GM23338 (cell line): Measurements from ENCODE around the gene NENF. TPM values are rescaled to one million over a fixed set of nuclear protein-coding genes. Genes with fewer than 3 reads are reported as not detected.
A peak's percentile ranks its signal among the peaks of the same experiment; 100 is the strongest.

ENCODE experiments used
- ATAC-seq: fragments of 200-7000 bp; cut with Tn5 transposase; 3 replicates; pipeline ENCODE4 v1.9.1; 2020
- DNase-seq: peaks from one replicate; pipeline ENCODE4 v3.0.0-alpha.2; 2015; ENCODE audit warnings: low spot score
- H2AFZ ChIP-seq: fragments of 200-600 bp; sonication (generic); 2 replicates; pipeline ENCODE4 v1.8.0; 2016; ENCODE audit warnings: antibody characterized with exemption, mild to moderate bottlenecking, moderate library complexity
- H3F3A ChIP-seq: fragments of 200-600 bp; sonication (generic); replicated peaks from 2 replicates; pipeline ENCODE4 v1.8.0; 2017; ENCODE audit warnings: antibody characterized with exemption, mixed run types, low read depth
- H3K27ac ChIP-seq: fragments of 200-600 bp; sonication (generic); 2 replicates; pipeline ENCODE4 v1.6.1; 2016; ENCODE audit warnings: low read depth
- H3K27me3 ChIP-seq: fragments of 200-600 bp; sonication (generic); 2 replicates; pipeline ENCODE4 v1.8.0; 2016; ENCODE audit warnings: mild to moderate bottlenecking, mixed run types, moderate library complexity; ENCODE audit not compliant: insufficient read depth
- H3K36me3 ChIP-seq: fragments of 200-600 bp; sonication (generic); 2 replicates; pipeline ENCODE4 v1.8.0; 2016; ENCODE audit warnings: mild to moderate bottlenecking; ENCODE audit not compliant: insufficient read depth
- H3K4me1 ChIP-seq: fragments of 200-600 bp; sonication (generic); 2 replicates; pipeline ENCODE4 v1.8.0; 2016; ENCODE audit warnings: mild to moderate bottlenecking, moderate library complexity; ENCODE audit not compliant: insufficient read depth
- H3K4me2 ChIP-seq: fragments of 200-600 bp; sonication (generic); 2 replicates; pipeline ENCODE4 v1.7.1; 2017; ENCODE audit warnings: mixed run types
- H3K4me3 ChIP-seq: fragments of 200-600 bp; sonication (generic); 2 replicates; pipeline ENCODE4 v1.6.1; 2016; ENCODE audit warnings: mixed run types
- H3K79me2 ChIP-seq: fragments of 200-600 bp; sonication (generic); replicated peaks from 2 replicates; pipeline ENCODE4 v1.8.0; 2017; ENCODE audit warnings: mild to moderate bottlenecking; ENCODE audit not compliant: insufficient read depth
- H3K9me2 ChIP-seq: fragments of 200-600 bp; sonication (generic); 2 replicates; pipeline ENCODE4 v1.8.0; 2017; ENCODE audit not compliant: insufficient read depth
- H4K20me1 ChIP-seq: fragments of 200-600 bp; sonication (generic); replicated peaks from 2 replicates; pipeline ENCODE4 v1.8.0; 2017; ENCODE audit warnings: mild to moderate bottlenecking; ENCODE audit not compliant: insufficient read depth
- H3K27ac Mint-ChIP-seq: 2 replicates; pipeline ENCODE4 v1.8.0; 2020; ENCODE audit warnings: inconsistent platforms, mild to moderate bottlenecking, moderate library complexity, mixed read lengths
- H3K27me3 Mint-ChIP-seq: 3 replicates; pipeline ENCODE4 v1.8.0; 2022; ENCODE audit warnings: low read depth, mild to moderate bottlenecking, moderate library complexity, mixed read lengths, inconsistent platforms; ENCODE audit not compliant: insufficient read depth, poor library complexity
- H3K36me3 Mint-ChIP-seq: 3 replicates; pipeline ENCODE4 v1.8.0; 2021; ENCODE audit warnings: low read depth, mild to moderate bottlenecking, inconsistent platforms, moderate library complexity, mixed read lengths
- H3K4me1 Mint-ChIP-seq: 3 replicates; pipeline ENCODE4 v1.8.0; 2020; ENCODE audit warnings: mild to moderate bottlenecking, inconsistent platforms, mixed read lengths
- H3K4me3 Mint-ChIP-seq: 3 replicates; pipeline ENCODE4 v1.8.0; 2021; ENCODE audit warnings: moderate library complexity, mild to moderate bottlenecking, inconsistent platforms, mixed read lengths
- H3K9me3 Mint-ChIP-seq: 3 replicates; pipeline ENCODE4 v1.8.0; 2020; ENCODE audit warnings: moderate library complexity, mild to moderate bottlenecking, inconsistent platforms, mixed read lengths
- CREB1 ChIP-seq: fragments of 250-450 bp; sonication (Bioruptor Pico); IDR thresholded peaks from 2 replicates; pipeline ENCODE4 v1.5.0; 2020; ENCODE audit warnings: low read depth, mild to moderate bottlenecking, moderate library complexity
- ETS1 ChIP-seq: IDR thresholded peaks from 2 replicates; pipeline ENCODE4 v1.6.1; 2016; ENCODE audit warnings: antibody characterized with exemption
- EZH2 ChIP-seq: fragments of 200-600 bp; sonication (generic); IDR thresholded peaks from one replicate; pipeline ENCODE4 v1.8.0; 2017; ENCODE audit warnings: antibody characterized with exemption, mild to moderate bottlenecking, low read depth; ENCODE audit not compliant: unreplicated experiment
- JUNB ChIP-seq: IDR thresholded peaks from one replicate; pipeline ENCODE4 v1.6.1; 2016; ENCODE audit warnings: antibody characterized with exemption; ENCODE audit not compliant: unreplicated experiment
- POLR2AphosphoS5 ChIP-seq: IDR thresholded peaks from 2 replicates; pipeline ENCODE4 v1.6.1; 2016; ENCODE audit warnings: antibody characterized with exemption, low read depth
- ZNF462 ChIP-seq: fragments of 250-450 bp; sonication (Bioruptor Pico); IDR thresholded peaks from 2 replicates; pipeline ENCODE4 v1.5.0; 2020; ENCODE audit warnings: mild to moderate bottlenecking, moderate library complexity
- polyA plus RNA-seq: library from polyadenylated mRNA; unstranded; fragments of >200 nt; fragmentation: Nextera tagmentation; extraction: Ambion mirVana; gene quantifications from 2 replicates; pipeline ENCODE4 v1.2.1, GENCODE V29; 2016
- total RNA-seq: library from RNA; depleted of rRNA; stranded (reverse); fragments of >200 nt; shearing (Covaris generic); gene quantifications from 2 replicates; pipeline ENCODE4 v1.2.3, GENCODE V29; 2014

Gene NENF
- total and polyA plus RNA-seq, 2 experiments from 2014 or later = 27.6 to 60.7 TPM

- peaks cover 10% of the 10 kb centered on the region; the same call in 1 of the 2 replicates for H3K36me3 ChIP-seq
- TF ChIP-seq POLR2AphosphoS5 (peak; percentile 99), EZH2 (no peak), ETS1 (peak; percentile 83), CREB1 (CRISPR knock-in tag) (peak; percentile 61; the same call in 1 of the 2 replicates), ZNF462 (CRISPR knock-in tag) (no peak), JUNB (no peak)
- peak within 1 kb of the TSS; percentile 79 for H3K4me3 ChIP-seq
- peaks cover 22% of the 10 kb centered on the region; the same call in 1 of the 2 replicates for H4K20me1 ChIP-seq
- H3K27ac Mint-ChIP-seq = peak within 1 kb of the TSS; percentile 95
- H3K27me3 Mint-ChIP-seq = peaks cover 13% of the 10 kb centered on the region
- peaks cover 28% of the 10 kb centered on the region for H3K79me2 ChIP-seq
- ATAC-seq (peak; percentile 93), DNase-seq (peak; percentile 98)
- H2AFZ ChIP-seq = peak within 1 kb of the TSS; percentile 96
- peak within 1 kb of the TSS; percentile 86 for H3K4me3 Mint-ChIP-seq
- no peaks in the 10 kb centered on the region for H3K9me2 ChIP-seq
- peaks cover 30% of the 10 kb centered on the region for H3K4me1 Mint-ChIP-seq
- H3K36me3 Mint-ChIP-seq = peaks cover 25% of the 10 kb centered on the region
- peaks cover 5% of the 10 kb centered on the region for H3K27me3 ChIP-seq
- peak within 1 kb of the TSS; percentile 96 for H3K4me2 ChIP-seq
- H3K27ac ChIP-seq = peak within 1 kb of the TSS; percentile 62; the same call in 1 of the 2 replicates
- H3K4me1 ChIP-seq = peaks cover 19% of the 10 kb centered on the region
- 0 out of 2 replicates have a peak, but pooled peaks cover 5% of the 10 kb centered on the region for H3F3A ChIP-seq
- no peaks in the 10 kb centered on the region; the same call in 2 of the 3 replicates for H3K9me3 Mint-ChIP-seq
Measured at GRCh38 chr1:212414328-212415106, 18.2 kb upstream of the NENF start, which contains the start of gene PACC1. PACC1 (minus strand) TSS chr1:212414886; CDS start chr1:212414757, 129 bp downstream.
